Osteoblast (primary cell): Measurements from ENCODE around the gene SH3RF3. TPM values are rescaled to one million over a fixed set of nuclear protein-coding genes. Genes with fewer than 3 reads are reported as not detected.

Source experiments
- DNase-seq: peaks from one replicate; pipeline ENCODE4 v3.0.0; 2011; ENCODE audit warnings: low spot score, mixed read lengths; ENCODE audit not compliant: insufficient read length; ENCODE audit errors: missing footprints
- H2AFZ ChIP-seq: 2 replicates; pipeline ENCODE4 v1.6.0; 2011; ENCODE audit warnings: mild to moderate bottlenecking, low read length
- H3K27ac ChIP-seq: 2 replicates; pipeline ENCODE4 v1.5.1; 2011; ENCODE audit warnings: mild to moderate bottlenecking, low read depth, low read length, moderate library complexity
- H3K27me3 ChIP-seq: 2 replicates; pipeline ENCODE4 v1.6.0; 2012; ENCODE audit warnings: mild to moderate bottlenecking, control low read depth, inconsistent platforms, low read length, moderate library complexity; ENCODE audit not compliant: insufficient read depth
- H3K36me3 ChIP-seq: 2 replicates; pipeline ENCODE4 v1.5.1; 2011; ENCODE audit warnings: mild to moderate bottlenecking, low read length, control low read depth, moderate library complexity; ENCODE audit not compliant: insufficient read depth
- H3K4me1 ChIP-seq: 2 replicates; pipeline ENCODE4 v1.5.1; 2011; ENCODE audit warnings: mild to moderate bottlenecking, low read length, control low read depth, moderate library complexity; ENCODE audit not compliant: insufficient read depth
- H3K4me2 ChIP-seq: 2 replicates; pipeline ENCODE4 v1.6.0; 2011; ENCODE audit warnings: mild to moderate bottlenecking, low read length; ENCODE audit not compliant: insufficient read depth
- H3K4me3 ChIP-seq: fragments of 200-600 bp; sonication (generic); 3 replicates; pipeline ENCODE4 v1.5.1; 2012; ENCODE audit warnings: mild to moderate bottlenecking, low read length, inconsistent platforms; ENCODE audit not compliant: insufficient read depth
- H3K79me2 ChIP-seq: 2 replicates; pipeline ENCODE4 v1.6.0; 2012; ENCODE audit warnings: mild to moderate bottlenecking, low read length, control low read depth, inconsistent platforms; ENCODE audit not compliant: insufficient read depth
- H3K9me3 ChIP-seq: 2 replicates; pipeline ENCODE4 v1.5.1; 2011; ENCODE audit warnings: low read depth, low read length, control low read depth
- H4K20me1 ChIP-seq: 2 replicates; pipeline ENCODE4 v1.6.0; 2012; ENCODE audit warnings: mild to moderate bottlenecking, low read length, control low read depth; ENCODE audit not compliant: insufficient read depth
- CTCF ChIP-seq: IDR thresholded peaks from 2 replicates; pipeline ENCODE4 v1.5.1; 2011; ENCODE audit warnings: mild to moderate bottlenecking, low read depth, low read length, moderate library complexity; ENCODE audit errors: extremely low read depth
- total RNA-seq: library from RNA; depleted of rRNA; stranded (reverse); fragments of >200 nt; gene quantifications from 2 replicates; pipeline ENCODE4 v1.2.3, GENCODE V29; 2012

Gene SH3RF3
- total RNA-seq, 1 donor, result 14.8 TPM

- Histone ChIP-seq H4K20me1 (peaks cover 19% of the 10 kb centered on the region), H3K27ac (no peak overlapping the region), H3K27me3 (no peaks in the 10 kb centered on the region), H3K4me3 (no peak overlapping the region), H3K36me3 (peaks cover 4% of the 10 kb centered on the region), H3K4me1 (peaks cover 5% of the 10 kb centered on the region), H2AFZ (no peak overlapping the region), H3K9me3 (no peaks in the 10 kb centered on the region), H3K4me2 (no peak overlapping the region), H3K79me2 (peaks cover 2% of the 10 kb centered on the region)
- DNase-seq, result no peak
- no peak for TF ChIP-seq CTCF
Measured at GRCh38 chr2:109375131-109375561, 246.1 kb downstream of the SH3RF3 start.

GRCh38 chr2:109375656-109376055 is 246.7 kb downstream of the SH3RF3 start:
- Histone ChIP-seq H3K27ac (no peak overlapping the region), H3K27me3 (no peaks in the 10 kb centered on the region), H3K79me2 (no peaks in the 10 kb centered on the region), H3K36me3 (peaks cover 4% of the 10 kb centered on the region), H3K4me3 (no peak overlapping the region), H2AFZ (no peak overlapping the region), H4K20me1 (peaks cover 21% of the 10 kb centered on the region), H3K4me2 (no peak overlapping the region), H3K4me1 (peaks cover 5% of the 10 kb centered on the region), H3K9me3 (no peaks in the 10 kb centered on the region)
- peak; percentile 39 for DNase-seq
- no peak for TF ChIP-seq CTCF

GRCh38 chr2:109376115-109376514 is 247.1 kb downstream of the SH3RF3 start:
- Histone ChIP-seq H4K20me1 (peaks cover 26% of the 10 kb centered on the region), H2AFZ (no peak overlapping the region), H3K27ac (no peak overlapping the region), H3K4me2 (no peak overlapping the region), H3K79me2 (no peaks in the 10 kb centered on the region), H3K9me3 (no peaks in the 10 kb centered on the region), H3K4me1 (peaks cover 5% of the 10 kb centered on the region), H3K27me3 (no peaks in the 10 kb centered on the region), H3K36me3 (peaks cover 4% of the 10 kb centered on the region), H3K4me3 (no peak overlapping the region)
- peak; percentile 90 for DNase-seq
- TF ChIP-seq CTCF, result no peak

- Histone ChIP-seq H4K20me1 (peaks cover 26% of the 10 kb centered on the region), H3K9me3 (no peaks in the 10 kb centered on the region), H3K79me2 (no peaks in the 10 kb centered on the region), H3K36me3 (peaks cover 4% of the 10 kb centered on the region), H3K27me3 (no peaks in the 10 kb centered on the region), H3K27ac (no peak overlapping the region), H3K4me2 (no peak overlapping the region), H3K4me3 (no peak overlapping the region), H3K4me1 (peaks cover 5% of the 10 kb centered on the region), H2AFZ (no peak overlapping the region)
- peak; percentile 80 for DNase-seq
- no peak for TF ChIP-seq CTCF
Measured at GRCh38 chr2:109376796-109377495, 247.9 kb downstream of the SH3RF3 start.
